HEK293T (cell line): Measurements from ENCODE around the gene PROZ.

ENCODE experiments used
- ARNT ChIP-seq: fragments of 450-650 bp; IDR thresholded peaks from 2 replicates; pipeline ENCODE4 v1.6.1; 2017; ENCODE audit warnings: mild to moderate bottlenecking
- BHLHE40 ChIP-seq: fragments of 450-650 bp; IDR thresholded peaks from 2 replicates; pipeline ENCODE4 v1.6.1; 2016; ENCODE audit warnings: mild to moderate bottlenecking, moderate library complexity, borderline replicate concordance
- FOXA1 ChIP-seq: fragments of 450-650 bp; IDR thresholded peaks from 2 replicates; pipeline ENCODE4 v1.6.1; 2016; ENCODE audit warnings: mild to moderate bottlenecking
- FOXM1 ChIP-seq: fragments of 450-650 bp; IDR thresholded peaks from 2 replicates; pipeline ENCODE4 v1.6.1; 2017; ENCODE audit warnings: mild to moderate bottlenecking, borderline replicate concordance
- L3MBTL2 ChIP-seq: fragments of 450-650 bp; conservative IDR thresholded peaks from 2 replicates; pipeline ENCODE4 v1.6.1; 2016; ENCODE audit warnings: mild to moderate bottlenecking
- LEF1 ChIP-seq: fragments of 450-650 bp; IDR thresholded peaks from 2 replicates; pipeline ENCODE4 v1.6.1; 2017; ENCODE audit warnings: mild to moderate bottlenecking, borderline replicate concordance
- PKNOX1 ChIP-seq: fragments of 450-650 bp; IDR thresholded peaks from 2 replicates; pipeline ENCODE4 v1.6.1; 2016
- SP1 ChIP-seq: fragments of 450-650 bp; IDR thresholded peaks from 2 replicates; pipeline ENCODE4 v1.6.1; 2017
- TARDBP ChIP-seq: fragments of 450-650 bp; IDR thresholded peaks from 2 replicates; pipeline ENCODE4 v1.6.1; 2016
- ZNF384 ChIP-seq: fragments of 450-650 bp; IDR thresholded peaks from 2 replicates; pipeline ENCODE4 v1.6.1; 2016

- no peak for TF ChIP-seq L3MBTL2
- no peak for TF ChIP-seq FOXM1
- no peak for TF ChIP-seq TARDBP
- TF ChIP-seq ZNF384 = no peak
- TF ChIP-seq FOXA1 = no peak
- TF ChIP-seq SP1 = no peak
- no peak for TF ChIP-seq ARNT
- no peak for TF ChIP-seq BHLHE40
- TF ChIP-seq PKNOX1 = no peak
- TF ChIP-seq LEF1 = no peak
These were observed 10.0 kb upstream of the PROZ start for GRCh38 chr13:113148407-113148806.
